Kidney glomerular epithelial cell (primary cell): ENCODE measurements around the gene GNAQ.

ENCODE experiments used
- DNase-seq: peaks from one replicate; lab custom pipeline; 2025; lab: John Stamatoyannopoulos, UW

GNAQ gene

DNA sequence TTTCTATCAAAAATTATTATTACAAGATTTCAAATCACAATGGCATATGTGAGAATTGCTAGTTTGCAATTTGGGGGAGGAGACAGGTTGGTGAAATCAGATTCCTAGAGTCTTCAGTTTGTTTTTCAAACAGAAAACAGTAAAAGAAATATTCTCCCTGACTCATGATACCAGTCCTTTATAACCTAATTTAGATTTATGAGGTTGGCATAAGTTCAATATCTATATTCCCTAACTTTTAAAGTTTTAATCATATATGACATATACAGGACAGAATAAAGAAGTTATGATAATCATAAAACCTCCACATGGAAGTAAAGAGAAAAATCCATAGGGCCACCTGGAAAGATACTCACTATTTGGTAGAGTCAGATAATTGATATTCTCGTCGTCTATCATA, 216.4 kb downstream of the GNAQ start:
- no peak for DNase-seq

DNA sequence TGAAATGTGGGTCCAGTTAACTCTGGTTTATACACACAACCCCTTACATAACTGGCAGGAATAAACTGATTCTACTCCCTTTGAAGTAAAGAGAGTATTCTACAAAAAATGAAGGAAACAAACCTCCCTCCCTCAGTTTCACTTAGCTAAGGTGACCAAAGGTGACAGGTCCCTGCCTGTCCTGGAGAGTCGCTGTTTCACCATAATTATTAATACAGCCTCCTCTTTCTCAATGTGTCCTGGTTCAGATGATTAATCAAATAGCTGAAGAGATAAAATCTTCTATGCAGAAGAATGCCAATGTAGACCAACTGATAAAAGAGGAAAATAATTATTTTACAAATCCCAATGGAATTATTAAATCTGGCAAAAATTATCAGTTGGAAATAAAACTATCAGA, 219.8 kb downstream of the GNAQ start:
- DNase-seq: no peak

DNA sequence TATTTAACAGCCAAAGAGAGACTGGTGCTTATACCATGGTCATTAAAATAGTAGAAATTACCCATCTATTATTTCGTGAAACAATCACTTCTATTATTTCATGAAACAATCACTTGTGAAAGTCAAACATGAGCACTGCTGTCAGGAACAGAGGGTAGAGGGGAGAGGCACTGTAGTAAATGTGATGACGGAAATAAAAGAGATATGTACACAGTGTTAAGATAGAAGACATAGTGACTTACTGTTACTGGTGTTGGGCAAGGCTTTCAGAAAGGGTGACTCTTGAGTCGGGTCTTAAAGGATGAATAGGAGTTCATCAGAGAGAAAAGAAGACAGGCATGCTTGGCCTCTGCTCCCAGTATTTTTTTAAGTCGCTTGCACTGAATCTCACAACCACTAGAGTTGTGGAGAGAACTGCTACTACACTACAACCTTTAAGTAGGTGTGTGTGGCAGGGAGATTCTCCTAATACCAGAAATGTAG, 220.9 kb downstream of the GNAQ start:
- DNase-seq: no peak

DNA sequence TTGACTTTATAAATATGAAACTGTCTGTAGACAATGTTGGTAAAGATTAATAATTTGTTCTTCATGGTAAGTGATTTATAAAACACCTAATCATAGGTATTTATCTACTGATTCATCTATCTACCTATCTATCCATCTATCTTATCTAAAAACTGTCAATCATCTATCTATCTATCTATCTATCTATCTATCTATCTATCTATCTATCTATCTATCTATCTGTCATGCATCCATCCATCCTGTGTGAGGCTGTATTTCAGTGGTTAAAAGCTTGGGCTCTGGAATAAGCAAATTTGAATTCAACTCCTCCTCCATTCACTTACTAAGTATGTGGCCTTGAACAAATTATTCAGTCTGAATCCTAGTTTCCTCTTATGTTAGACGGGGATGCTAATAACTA, 221.6 kb downstream of the GNAQ start:
- no peak for DNase-seq

DNA sequence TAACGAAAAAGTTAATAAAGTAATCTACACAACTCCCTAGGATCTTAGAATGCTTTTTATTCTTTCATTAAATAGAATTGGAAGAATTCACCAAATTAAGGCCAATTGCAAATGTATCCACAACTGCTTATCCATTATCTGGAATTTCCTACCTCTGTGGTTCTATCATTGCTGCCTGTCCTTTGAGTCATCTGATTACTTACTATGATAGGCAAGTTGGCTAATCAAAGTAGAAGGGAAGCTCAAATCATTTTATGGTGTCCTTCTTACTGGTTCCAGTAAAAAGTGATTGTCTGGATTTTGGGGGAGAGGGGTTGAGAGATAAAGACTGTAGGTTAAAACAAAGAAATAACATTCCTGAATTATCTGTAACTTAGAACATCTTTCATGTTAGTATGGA, 222.1 kb downstream of the GNAQ start:
- DNase-seq: no peak

DNA sequence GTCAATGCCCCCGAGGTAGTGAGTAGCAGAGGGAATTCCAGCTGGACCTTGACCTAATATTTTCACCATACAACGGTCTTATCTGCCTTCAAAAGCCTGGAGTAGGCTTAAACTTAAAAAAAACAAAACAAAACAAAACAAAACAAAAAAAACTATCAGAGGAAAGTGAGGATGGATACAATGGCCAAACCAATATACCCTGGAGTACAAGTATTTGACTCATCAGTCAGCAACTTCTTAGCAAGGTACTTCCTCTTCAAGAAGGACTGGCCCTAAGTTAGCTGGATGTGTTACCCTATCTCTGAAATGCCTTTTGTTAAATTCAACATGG, 222.9 kb downstream of the GNAQ start:
- DNase-seq: no peak

DNA sequence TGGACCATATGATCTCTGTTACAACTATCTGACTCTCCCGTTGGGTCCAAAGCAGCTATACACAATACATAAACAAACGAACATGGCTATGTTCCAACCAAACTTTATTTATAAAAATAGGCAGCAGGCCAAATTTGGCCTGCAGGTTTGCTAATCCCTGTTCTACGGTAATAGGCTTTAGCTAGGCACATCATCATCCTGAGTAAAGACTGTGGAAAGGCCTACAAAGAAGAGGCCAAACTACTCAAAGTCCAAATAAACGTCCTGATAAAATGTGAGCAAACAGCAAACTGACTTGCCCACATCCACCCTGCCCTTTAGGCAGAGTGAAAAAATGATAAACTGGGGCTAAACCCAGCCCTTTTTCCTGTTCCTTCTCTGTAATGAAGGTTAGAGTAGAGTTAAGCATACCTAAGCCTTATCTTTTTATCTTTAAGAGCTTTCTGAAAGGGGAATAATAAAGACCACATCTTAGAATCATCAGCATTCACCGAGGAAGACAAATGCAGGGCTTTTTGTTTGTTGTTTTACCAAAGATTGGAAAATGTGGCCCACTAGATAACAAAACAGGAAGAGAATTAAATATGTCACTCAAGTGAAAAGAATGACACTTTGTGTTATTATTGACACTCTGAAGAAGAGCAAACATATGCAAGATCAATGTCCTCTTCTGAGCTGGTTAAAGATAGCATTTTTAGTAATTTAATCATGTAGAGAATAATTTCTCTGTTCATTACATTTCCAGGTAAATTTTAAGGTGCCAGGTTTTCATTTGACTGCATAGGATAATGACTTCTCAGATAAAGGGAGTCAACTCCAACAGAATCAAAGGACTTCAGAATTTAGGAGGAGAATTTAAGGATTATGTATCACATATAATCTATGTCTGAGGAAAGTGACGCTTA, 223.5 kb downstream of the GNAQ start:
- no peak for DNase-seq

DNA sequence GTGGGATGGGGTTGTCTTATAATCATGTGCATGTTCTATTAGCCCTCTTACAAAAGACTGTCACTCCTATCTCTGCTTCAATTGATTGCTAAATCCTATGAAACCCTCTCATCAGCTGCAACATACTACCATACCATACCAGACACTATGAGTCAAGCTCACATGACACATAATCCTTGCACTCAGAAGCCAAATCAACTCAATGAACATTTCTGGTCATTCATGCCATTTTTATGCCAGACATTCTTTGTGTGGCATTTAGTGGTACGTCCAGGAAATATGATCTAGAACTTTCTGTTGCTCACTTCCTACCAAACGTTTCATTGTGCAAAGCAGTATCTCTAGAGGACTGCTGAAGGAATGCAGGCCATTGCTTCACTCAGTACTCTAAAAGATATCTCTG, 224.3 kb downstream of the GNAQ start:
- DNase-seq: no peak

DNA sequence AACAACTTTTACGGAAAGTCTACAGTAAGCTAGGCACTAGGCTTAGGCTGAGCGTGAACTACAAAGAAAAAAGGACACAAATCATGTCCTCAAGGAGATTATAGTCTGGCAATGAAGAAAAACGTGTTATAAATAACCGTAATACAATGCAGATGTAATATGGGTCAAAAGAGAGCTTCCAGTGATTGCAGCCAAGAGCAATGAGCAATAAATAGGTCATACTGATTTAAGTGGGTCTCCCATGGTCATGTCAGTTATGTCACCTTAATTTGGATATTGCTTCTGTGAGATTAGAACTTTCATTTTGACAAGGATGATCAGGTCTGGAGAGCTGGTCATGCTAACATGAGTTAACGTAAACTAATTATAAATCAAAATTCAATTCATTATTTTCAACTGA, 224.9 kb downstream of the GNAQ start:
- DNase-seq: no peak

DNA sequence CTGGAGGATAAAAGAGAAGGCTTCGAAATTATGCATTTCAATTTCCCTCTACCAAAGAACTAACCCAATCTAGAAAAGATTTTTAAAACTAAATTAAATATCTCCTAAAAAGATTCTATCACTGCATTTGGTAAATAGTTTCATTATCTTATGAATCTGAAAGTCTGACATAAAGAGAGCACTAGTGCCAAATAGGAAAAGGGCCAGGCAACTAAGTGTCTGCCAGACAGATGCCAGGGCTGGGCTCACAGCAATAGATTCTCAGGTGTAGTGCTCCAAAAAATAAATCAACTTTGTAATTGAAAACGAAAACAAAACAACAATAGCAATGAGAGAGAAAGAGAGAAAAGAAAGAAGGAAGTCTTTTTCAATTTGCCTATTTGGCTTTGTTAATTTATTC, 225.8 kb downstream of the GNAQ start:
- DNase-seq: no peak

DNA sequence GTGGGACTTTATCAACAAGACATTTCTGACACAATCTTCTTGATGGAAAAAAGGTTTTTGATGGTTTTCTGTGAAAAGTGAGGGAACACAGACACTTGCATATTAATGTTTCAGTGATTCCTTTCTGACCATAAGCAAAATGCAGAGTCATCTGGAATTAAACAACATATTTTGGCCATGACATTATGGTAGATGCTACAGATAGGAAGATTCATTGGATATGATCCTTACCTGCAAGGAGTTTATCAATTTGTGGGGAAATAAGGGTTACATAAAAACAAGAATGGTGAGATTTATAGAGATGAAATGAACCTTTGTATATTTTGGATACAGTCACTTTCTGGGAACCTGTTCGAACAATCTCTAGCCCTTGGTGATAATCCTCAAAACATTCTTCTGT, 228.2 kb downstream of the GNAQ start:
- DNase-seq: no peak

DNA sequence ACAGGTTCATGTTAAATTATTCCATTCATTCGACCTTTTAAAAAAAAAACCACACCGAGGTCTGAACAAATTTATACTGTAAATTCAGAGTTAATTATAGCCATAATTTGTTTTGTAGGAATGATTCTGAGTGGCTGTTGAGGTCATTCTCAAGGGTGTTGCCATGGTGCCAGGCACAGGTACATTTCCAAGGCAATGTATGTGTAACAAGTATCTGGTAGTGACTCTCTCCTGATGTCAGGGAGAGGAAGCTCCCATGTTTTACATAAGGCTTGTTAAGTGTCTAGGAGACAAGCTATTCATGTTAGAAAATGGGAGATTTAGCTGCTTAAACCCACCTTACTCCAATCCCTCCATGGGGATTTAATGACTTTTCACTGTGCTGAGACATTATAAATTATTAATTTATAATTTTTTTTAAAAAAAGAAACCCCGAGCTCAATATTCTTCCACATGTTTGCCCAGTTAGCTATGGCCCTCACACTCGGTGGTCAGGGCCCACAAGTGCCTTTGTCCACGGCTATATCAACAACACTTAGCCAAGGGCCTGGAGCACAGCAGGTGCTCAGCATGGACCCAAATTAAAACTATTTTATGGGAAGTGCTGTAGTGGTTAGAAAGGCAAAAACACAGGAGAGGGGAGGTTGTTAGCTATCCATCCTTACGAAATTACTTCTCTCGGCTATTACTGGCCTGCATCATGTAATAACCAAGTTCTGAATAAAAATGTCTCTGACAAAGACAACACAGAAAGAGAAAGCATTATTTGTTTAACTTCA, 228.9 kb downstream of the GNAQ start:
- no peak for DNase-seq

DNA sequence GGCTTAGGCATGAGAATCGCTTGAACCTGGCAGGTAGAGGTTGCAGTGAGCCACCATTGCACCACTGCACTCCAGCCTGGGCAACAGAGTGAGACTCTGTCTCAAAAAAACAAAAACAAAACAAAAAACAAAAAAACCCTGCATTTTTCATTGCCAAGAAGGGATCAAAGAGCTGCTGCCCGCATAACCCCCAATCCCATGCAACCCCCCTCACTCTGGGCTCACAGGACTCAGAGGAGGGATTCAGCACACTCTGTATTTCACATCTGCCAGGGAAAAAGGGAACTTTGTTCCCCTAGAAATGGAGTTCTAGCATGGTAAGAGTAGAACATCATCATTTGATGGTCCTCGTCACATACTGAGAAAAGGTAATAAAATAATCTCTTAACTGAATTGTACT, 229.5 kb downstream of the GNAQ start:
- DNase-seq: no peak

DNA sequence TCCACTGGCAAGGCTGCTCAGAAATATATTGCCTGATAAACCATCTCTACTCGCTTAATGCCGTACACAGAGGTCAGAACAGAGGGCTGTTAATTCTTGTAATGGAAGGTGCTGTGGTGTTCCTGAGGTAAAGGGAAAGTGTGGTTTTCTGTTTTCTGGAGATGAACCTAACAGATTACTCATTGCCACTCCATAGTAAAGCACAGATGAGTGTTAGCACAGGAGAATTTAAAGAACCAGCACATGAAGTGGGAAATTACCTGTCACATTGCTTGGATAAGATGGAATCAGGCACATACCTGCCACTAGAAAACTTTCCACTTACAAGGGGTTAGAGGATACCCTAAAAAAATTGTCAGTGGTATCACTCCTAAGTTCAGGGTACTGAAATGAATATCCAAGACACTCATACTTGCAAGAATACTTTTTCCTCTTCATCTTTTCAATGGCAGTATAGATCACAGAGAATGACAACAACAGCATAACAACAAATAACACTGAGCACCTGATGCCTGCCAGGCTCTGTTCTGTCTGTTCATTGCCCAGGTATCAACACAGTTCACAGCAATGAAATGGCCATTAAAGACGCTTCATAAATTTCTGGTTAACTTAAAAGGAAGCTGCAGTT, 230.6 kb downstream of the GNAQ start:
- DNase-seq: no peak

DNA sequence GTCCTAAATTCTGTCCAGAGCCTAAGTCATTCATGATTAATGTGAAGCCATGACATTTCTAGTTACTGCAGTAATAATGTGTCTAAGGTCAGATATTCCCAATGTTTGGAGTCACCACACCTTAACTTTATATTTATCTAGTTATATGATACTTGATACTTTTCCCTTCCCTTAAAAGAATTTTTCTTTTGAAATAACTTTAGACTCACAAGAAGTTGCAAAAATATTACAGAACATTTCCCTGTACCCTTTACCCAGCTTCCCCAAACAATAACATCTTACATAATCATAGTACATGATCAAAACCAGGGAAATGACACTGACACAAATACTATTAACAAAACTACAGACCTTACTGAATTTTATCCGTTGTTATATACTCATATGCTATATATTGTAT, 233.5 kb downstream of the GNAQ start:
- DNase-seq: no peak

DNA sequence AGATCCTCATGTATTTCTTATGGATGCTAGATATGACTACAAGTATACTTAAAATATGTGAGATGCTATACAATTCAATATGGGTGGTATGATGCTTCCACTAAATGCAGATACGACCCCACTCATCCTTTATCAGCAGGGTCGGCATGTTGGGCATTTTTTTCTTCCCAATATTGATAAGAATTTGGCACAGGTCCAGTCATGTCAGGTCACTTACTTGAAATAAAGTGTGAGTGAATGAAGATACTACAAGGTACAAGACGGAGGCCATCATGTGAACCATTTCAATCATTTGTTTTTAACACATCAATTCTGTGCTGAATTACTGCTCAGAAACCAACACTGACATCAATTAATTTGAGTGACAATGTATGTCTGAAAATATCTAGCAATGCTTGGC, 236.6 kb downstream of the GNAQ start:
- DNase-seq: no peak

DNA sequence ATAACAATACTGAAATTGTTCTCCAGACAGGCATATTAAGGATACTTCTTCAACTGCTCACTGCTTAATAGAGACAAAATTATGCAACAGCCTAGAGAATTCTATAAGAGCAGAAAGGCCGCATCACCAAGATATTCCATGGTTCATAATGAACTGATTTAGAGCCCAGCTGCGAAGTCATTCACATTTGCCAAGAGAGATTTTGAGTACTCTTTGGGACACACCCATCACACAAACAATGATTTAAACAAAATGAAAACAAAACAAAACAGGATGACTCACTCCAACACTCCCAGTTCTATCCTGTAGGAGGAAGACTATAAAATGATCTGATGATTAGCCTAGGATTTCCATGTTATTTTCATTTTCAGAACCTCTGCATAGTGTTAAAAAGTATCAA, 237.8 kb downstream of the GNAQ start:
- no peak for DNase-seq

DNA sequence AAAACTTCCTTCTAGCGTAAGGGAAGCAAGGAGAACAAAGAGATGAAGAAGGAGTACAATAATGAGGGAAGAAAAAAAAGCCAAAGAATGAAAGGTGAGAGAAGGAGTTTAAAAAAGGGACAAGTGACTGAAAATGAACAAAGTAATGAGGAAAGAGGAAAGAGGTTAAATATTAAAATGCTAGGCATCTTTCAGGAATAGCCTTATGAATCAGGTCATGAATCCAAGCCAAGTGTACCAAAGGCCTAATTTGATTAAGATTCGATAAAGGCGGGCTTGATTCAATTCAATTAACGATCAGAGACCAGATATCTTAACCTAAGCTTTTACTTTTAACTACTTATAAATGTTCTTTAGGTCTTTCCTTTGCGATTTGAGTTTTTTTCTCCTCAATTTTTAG, 241.7 kb downstream of the GNAQ start:
- DNase-seq: no peak

DNA sequence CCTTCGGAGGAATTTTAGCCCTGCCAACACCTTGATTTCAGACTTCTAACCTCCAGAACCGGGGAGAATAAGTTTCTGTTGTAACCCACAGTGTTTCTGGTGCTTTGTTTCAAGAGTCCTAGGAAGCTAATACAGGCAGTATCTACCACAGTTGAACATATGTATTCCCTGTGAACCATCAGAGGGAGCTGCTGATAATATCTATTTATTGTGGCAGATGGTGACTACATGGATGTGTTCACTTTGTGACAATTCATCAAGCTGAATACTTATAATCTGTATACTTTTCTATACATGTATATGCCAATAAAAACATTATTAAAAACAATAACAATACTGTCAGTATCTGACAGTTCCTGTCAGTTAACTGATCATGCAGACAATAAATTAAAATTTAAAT, 246.3 kb downstream of the GNAQ start:
- no peak for DNase-seq

DNA sequence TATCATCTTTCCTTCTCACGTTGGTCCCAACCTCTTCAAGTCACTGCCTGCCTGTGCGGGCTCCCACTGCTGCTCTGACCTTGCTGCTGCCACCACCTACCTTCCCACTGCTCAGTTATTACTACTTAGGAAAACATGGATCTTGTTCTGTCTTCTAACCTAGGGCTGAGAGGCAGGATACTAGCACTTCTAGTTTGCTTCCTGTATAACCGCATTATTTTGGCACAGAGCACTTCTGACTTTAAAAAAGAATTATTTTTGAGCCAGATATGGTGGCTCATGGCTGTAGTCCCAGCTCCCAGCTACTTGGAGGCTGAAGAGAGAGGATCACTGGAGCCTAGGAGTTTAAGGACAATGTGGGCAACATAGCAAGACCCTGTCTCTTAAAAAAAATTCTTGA, 248.1 kb downstream of the GNAQ start:
- no peak for DNase-seq

DNA sequence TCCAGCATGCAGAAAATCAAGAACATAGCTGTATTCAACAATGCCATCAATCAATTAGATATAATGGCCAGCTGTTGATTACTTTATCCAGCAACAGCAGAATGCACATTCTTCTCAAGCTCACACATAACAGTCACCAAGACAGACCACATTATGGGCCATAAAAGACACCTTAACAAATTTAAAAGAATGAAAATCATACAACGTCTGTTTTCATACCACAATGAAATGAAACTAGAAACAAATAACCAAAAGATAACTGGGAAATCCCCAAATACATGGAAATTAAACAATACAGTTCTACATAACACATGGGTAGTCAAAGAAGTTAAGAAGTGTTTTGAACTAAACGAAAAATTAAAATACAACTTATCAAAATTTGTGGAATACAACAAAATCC, 252.6 kb downstream of the GNAQ start:
- DNase-seq: no peak

DNA sequence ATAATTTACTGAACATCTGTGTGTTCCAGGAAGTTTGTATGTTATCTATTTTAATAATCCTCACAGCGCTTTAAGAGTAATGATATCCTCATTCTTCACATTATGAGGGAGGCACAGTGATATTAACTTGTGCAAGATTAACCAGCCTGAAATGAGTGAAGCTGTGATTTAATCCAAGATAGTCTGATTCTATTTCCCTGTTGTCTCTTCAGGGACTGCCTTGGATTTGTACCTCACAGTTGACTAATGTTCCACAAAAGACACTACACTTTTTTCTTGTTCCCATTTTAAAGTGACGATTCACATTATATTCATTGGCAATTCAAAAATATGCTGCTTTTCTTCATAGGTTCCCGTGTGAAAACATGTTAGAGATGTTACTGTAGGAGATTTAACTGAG, 258.2 kb downstream of the GNAQ start:
- DNase-seq: no peak

DNA sequence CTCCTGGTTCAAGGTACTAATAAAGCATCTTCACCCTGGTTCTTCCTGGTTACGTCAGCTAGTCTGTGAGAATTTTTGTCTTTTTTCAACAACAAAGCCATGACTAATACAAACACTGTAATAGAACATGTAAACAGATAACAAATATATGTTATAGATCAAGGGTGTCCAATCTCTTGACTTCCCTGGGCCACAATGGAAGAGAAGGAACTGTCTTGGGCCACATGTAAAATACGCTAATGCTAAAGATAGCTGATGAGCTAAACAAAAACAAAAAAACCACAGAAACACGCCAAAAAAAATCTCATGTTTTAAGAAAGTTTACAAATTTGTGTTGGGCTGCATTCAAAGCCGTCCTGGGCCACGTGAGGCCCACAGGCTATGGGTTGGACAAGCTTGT, 259.0 kb downstream of the GNAQ start:
- DNase-seq: no peak
